Activated naive CD4-positive, alpha-beta T cell (primary cell): Measurements from ENCODE around the gene SSBP2.
"Not testable (repeated sequence)": the region's sequence is repeated elsewhere in the genome, so short reads cannot be mapped to it uniquely, and the experiment has no call there.

Experiments
- DNase-seq, 4 experiments: peaks; one replicate each; lab custom pipeline; 2025; lab: John Stamatoyannopoulos, UW

Gene SSBP2

DNA sequence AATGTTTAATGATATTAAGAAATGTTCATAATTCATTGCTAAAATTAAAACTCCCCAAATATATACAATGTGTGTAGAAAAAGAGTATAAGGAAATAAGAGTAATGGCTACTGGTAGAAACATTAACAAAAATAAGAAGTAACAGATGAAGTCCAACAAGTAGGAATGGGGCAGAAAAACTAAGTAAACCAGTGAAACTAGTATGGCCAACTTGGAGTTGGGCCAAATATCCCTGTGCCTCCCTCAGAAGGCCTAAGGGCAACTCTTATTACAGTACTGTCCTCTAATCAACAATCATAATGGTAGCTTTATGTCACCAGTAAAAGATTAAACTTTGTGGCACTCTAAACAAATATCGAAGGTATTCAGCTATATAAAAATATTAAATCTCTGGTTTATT lies 93.5 kb downstream of the SSBP2 start:
- DNase-seq: no peak

- DNase-seq: no peak
Measured at GRCh38 chr5:81656783-81657182, 94.1 kb downstream of the SSBP2 start.

DNA sequence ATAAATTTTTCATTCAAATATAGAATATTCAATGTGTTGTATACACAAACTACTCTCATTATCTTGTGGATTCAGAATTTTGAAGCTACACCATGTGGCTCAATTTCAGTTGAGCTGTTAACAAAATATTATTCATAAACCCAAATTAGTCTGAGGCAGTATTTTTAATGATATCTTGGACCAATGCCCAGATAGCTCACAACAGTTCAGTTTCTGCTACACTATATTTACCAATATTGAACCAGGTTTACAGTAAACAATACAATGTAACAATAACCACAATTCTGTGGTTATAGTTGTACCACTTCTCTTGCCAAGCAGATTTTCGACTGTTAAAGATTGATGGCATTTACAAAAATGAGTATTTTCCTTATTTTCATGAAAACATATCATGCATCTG lies 99.9 kb downstream of the SSBP2 start:
- DNase-seq: no peak

- DNase-seq: no peak
Measured at GRCh38 chr5:81646469-81646995, 104.4 kb downstream of the SSBP2 start.

DNA sequence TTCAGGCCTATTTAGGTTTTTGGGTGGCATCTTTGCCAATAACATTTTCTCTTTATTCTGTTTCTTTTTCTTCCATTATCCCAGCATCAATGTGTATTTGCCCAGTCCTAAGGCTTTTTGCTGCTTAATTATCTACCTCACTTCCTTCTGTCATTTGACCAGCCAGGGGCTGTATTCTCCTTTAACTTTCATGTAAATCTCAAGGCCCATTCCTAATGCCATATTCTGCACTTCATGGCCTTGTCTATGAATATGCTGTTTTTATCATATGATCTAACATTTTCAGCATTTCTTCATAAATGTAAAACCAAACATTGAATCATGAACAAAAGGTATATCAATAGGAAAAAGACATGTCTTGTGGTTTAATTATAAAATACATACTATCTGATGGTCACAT lies 108.7 kb downstream of the SSBP2 start:
- DNase-seq: no peak

DNA sequence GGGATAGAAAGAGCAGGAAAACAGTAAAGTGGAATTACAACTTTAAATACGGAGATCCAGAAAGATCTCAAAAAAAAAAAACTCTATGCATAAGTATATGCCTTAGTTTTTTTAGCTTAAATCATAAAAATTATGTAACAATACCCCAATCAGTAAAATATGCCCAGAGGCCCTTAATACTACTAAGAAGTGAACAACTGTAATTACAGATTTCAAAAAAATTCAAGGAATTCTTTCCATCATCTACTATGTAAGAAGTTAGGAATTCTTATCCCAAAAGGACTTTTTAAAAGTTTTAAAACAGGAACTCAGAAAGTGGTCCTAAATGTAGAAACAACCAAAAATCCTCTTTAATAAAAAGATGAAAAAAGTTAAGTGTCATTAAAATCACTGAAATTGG lies 111.3 kb downstream of the SSBP2 start:
- no peak for DNase-seq

DNA sequence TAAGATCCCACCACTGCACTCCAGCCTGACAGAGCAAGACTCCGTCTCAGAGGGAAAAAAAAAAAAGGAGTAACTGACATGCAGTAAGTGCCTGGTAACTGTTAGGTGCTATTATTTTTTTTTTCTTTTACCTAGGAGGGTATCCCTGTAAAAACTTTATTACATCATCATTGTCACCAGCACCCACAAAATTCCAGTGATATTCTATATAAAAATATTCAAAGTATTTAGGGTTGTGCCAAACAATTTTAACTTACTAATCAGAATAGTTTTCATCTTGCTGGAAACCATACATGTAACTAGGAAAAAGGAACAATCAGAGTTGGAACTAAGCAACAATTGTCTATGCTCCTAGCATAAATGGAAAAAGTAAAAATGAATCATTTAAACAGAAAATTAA lies 112.4 kb downstream of the SSBP2 start:
- no peak for DNase-seq

- DNase-seq: no peak
Measured at GRCh38 chr5:81633891-81634290, 117.0 kb downstream of the SSBP2 start.

- DNase-seq: no peak
Measured at GRCh38 chr5:81633471-81633870, 117.4 kb downstream of the SSBP2 start.

GRCh38 chr5:81632679-81633078 lies 118.2 kb downstream of the SSBP2 start:
- no peak for DNase-seq

DNA sequence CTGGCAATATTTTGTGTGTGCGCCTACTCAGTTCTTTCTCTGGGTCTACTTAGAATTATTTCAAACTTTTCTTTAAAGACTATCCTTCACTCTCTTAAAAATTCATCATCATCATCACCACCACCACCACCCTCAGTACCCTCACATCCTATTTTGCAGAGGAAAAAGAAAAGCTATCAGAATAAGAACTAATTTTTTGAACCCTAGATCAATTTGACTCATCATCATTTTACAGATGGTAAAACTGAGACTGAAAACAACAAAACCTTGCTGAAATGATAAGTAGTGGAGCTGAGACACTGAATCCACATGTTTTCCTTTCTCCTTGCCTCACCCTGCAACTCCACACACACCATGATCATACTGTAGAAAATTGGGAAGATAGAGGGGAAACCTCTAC lies 119.3 kb downstream of the SSBP2 start:
- no peak for DNase-seq

DNA sequence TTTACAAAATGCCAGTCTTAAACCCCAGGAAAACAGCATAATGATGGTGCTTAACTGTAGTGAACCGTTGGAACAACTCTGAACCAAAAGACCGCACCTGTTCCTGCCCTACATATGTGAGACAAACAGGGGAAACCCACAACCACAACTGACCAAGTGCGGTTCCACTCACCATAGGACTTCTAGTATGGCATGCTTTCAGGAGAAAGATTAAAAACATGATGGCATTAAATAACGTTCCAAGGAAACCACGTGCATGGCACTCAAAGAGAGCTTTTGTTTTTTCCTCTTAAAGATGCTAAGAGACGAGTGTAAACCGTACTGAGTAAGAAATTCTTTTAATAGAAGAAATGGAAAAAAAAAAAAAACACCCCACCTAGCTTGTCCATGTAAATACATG lies 119.8 kb downstream of the SSBP2 start:
- DNase-seq: no peak

GRCh38 chr5:81630684-81631083 lies 120.2 kb downstream of the SSBP2 start:
- DNase-seq: no peak

- DNase-seq: no peak
Measured at GRCh38 chr5:81629986-81630385, 120.9 kb downstream of the SSBP2 start.

- DNase-seq: not testable (repeated sequence)
Measured at GRCh38 chr5:81628061-81628460, 122.8 kb downstream of the SSBP2 start.

DNA sequence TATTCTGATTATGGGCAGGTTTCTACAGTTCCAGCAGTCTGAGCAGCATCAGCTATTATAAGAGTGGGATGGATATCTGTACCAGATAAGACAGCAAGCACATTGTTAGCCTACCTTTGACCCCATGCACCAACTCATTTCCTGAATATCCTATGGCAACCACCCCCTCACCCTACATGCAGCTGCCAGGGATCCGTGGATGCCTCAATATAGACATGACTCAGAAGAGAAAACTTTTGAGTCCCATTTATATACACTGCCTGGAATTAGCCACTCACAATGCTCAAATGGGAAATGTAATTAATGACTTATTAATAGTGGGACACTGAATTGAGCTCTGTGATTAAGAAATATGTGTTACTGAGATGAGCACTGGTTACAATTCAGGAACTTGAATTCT lies 124.4 kb downstream of the SSBP2 start:
- no peak for DNase-seq

DNA sequence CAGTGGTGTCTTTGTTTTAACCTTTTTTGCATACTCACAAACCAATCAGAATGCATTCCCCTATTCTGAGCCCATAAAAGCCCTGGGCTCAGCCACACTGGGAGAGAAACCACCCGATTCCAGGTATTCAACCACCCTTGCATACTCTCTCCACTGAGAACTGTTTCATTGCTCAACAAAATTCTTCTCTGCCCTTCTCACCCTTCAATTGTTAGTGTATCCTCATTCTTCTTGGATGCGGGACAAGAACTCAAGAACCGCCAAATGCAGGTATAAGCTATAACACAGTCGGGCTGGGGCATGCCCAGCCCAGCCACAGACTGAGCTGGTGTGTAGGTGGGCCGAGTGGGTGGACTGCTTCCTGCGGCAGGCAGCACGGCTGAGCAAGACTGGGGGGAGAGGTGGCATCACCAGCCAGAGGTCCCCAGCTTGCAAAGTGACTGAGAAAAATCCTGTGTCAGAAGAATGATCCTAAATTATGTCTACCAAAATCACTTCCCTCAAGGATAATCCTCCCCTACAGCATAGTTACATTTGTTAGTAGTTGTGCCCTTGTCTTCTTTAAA lies 141.0 kb downstream of the SSBP2 start:
- no peak for DNase-seq

- DNase-seq: no peak
Measured at GRCh38 chr5:81608976-81609375, 141.9 kb downstream of the SSBP2 start.

DNA sequence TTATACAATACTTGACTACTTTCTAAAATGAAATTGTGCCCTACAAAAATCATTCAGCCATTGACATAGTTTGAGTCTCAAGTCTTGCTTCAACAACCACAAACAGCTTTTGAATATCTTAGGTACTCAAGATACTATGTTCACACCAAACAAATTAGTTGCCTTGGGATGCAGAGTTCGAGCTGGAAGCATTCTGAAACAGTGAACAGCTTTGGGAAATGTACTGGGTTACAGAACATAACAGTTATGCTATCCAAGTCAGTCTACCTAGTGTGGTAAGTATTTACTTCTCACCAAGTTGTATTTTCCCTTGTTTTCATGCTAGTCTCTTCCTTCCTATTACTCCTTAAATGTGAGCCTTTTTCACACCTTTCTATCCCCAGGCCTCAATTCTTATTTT lies 143.2 kb downstream of the SSBP2 start:
- no peak for DNase-seq

DNA sequence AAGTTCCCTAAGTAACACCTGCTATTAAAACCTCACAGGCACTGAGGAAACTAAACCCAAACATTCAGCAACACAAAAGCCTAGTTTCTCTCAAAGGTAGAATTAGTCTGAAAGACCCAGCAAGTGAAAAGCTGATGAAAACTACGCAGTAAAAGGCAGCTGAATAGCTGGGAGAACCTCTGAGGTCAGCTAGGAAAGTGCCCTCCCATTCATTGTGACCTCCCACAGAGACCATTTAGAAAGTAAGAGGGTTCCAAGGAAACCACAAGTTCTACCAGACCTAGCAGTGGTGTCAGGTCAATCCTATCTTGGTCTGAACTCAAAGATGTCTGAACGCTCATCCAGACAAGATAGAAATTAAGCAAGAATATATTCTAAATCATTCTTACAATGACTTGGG lies 144.7 kb downstream of the SSBP2 start:
- DNase-seq: no peak

- DNase-seq: no peak
Measured at GRCh38 chr5:81605299-81605698, 145.6 kb downstream of the SSBP2 start.

DNA sequence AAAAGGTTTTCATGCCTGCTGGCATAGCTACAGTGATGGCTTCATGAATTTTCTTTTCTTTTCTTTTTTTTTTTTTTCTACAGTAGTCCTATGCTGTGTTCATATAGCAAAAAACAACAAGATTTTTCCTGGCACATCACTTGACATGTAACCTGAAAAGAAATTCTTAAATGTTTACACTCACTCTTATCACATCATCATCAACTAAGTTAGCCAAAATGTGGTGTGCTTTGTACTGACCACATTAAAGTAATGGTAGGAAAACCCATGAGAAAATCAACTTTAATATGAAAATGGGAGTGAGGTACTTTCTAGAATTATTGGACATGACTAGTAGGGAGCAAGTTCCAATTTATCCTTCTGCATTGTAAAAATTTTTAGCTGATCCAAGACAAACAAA lies 146.7 kb downstream of the SSBP2 start:
- DNase-seq: no peak

- no peak for DNase-seq
Measured at GRCh38 chr5:81601919-81602318, 149.0 kb downstream of the SSBP2 start.

DNA sequence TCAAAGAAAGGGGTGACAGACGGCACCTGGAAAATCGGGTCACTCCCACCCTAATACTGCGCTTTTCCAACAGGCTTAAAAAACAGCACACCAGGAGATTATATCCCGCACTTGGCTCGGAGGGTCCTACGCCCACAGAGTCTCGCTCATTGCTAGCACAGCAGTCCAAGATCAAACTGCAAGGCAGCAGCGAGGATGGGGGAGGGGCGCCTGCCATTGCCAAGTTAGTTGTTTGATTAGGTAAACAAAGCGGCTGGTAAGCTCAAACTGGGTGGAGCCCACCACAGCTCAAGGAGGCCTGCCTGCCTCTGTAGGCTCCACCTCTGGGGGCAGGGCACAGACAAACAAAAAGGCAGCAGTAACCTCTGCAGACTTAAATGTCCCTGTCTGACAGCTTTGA lies 158.8 kb downstream of the SSBP2 start:
- not testable (repeated sequence) for DNase-seq
